Subcutaneous abdominal adipose tissue (tissue), 5 donors: ENCODE results near the gene AMHR2.
"Not testable (repeated sequence)": the region's sequence is repeated elsewhere in the genome, so short reads cannot be mapped to it uniquely, and the experiment has no call there.

Source experiments
- H3K27ac ChIP-seq: one replicate; pipeline ENCODE4 v1.7.0; 2013; ENCODE audit warnings: low read depth, mild to moderate bottlenecking, inconsistent platforms, low read length, moderate library complexity
- H3K27me3 ChIP-seq, 5 donors: one replicate each; pipeline ENCODE4 v1.7.0; 2013; ENCODE audit warnings: low read length in 5 of 5, inconsistent platforms in 1 of 5; ENCODE audit not compliant: control insufficient read depth in 5 of 5, insufficient read depth in 4 of 5
- H3K36me3 ChIP-seq, 5 donors: one replicate each; pipeline ENCODE4 v1.7.0; 2013; ENCODE audit warnings: low read length in 5 of 5; ENCODE audit not compliant: control insufficient read depth in 5 of 5, insufficient read depth in 5 of 5
- H3K4me1 ChIP-seq, 5 donors: one replicate each; pipeline ENCODE4 v1.7.0; 2013; ENCODE audit warnings: low read length in 5 of 5, mild to moderate bottlenecking in 3 of 5, moderate library complexity in 1 of 5; ENCODE audit not compliant: control insufficient read depth in 5 of 5, insufficient read depth in 5 of 5
- H3K4me3 ChIP-seq, 5 donors: one replicate each; pipeline ENCODE4 v1.7.0; 2013; ENCODE audit warnings: low read length in 5 of 5, low read depth in 1 of 5
- H3K9ac ChIP-seq, 5 donors: one replicate each; pipeline ENCODE4 v1.7.0; 2013; ENCODE audit warnings: low read length in 5 of 5, mild to moderate bottlenecking in 4 of 5, moderate library complexity in 3 of 5
- H3K9me3 ChIP-seq, 5 donors: one replicate each; pipeline ENCODE4 v1.7.0; 2013; ENCODE audit warnings: low read length in 5 of 5; ENCODE audit not compliant: control insufficient read depth in 5 of 5
- donor health status: healthy.
- donor health status: healthy.
- donor health status: healthy.
- donor health status: healthy.
- donor health status: healthy.

Gene AMHR2

GRCh38 chr12:53413485-53414204 is 10.0 kb upstream of the AMHR2 start:
- Histone ChIP-seq H3K4me1 (peaks cover 0 to 24% (median 16%) of the 10 kb centered on the region in 5 donors), H3K27me3 (no peaks in the 10 kb centered on the region), H3K9ac (peak overlapping the region in 1 of 5 donors; percentile 48), H3K4me3 (no peak overlapping the region), H3K9me3 (no peaks in the 10 kb centered on the region), H3K36me3 (peaks cover 23 to 44% (median 35%) of the 10 kb centered on the region in 5 donors), H3K27ac (no peak overlapping the region)

GRCh38 chr12:53414756-53415417 is 8.8 kb upstream of the AMHR2 start:
- peaks cover 0 to 26% (median 16%) of the 10 kb centered on the region in 5 donors for H3K4me1 ChIP-seq
- no peaks in the 10 kb centered on the region for H3K27me3 ChIP-seq
- no peak overlapping the region for H3K27ac ChIP-seq
- H3K9me3 ChIP-seq = no peaks in the 10 kb centered on the region
- peaks cover 22 to 34% (median 26%) of the 10 kb centered on the region in 5 donors for H3K36me3 ChIP-seq
- no peak overlapping the region for H3K9ac ChIP-seq
- H3K4me3 ChIP-seq = no peak overlapping the region

DNA sequence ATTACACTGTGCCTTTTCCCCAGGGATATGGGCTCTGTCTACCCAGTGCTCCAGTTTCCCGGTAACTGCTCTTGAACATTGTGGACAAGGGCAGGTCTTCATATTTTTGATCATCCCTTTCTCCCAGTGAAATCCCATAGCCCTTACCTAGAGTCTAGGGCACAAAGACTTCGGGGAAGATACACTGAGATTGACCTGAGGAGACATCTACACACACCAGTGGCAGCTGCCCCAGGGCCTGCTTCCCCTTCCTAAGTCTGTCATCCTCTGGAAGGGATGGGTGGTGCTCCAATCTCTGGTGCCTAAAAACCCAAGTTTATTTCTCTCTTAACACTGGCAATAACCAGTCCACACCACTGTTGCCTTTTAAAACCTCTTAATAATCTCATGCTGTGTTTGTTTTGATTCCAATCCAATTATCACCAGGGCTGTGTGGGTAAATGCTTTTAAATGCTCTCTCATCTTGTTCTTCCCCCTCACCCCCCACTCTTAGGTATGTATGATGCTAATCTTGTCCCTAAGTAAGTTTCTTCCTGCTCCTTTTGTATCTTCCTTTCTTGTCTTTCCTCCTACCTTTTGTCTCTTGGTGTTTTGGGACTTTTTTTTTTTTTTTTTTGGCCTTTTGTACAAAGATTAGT is 7.8 kb upstream of the AMHR2 start:
- H3K4me1 ChIP-seq = peaks cover 0 to 26% (median 16%) of the 10 kb centered on the region in 5 donors
- H3K27ac ChIP-seq, H3K9me3 ChIP-seq, H3K4me3 ChIP-seq, H3K27me3 ChIP-seq: not testable (repeated sequence)
- H3K36me3 ChIP-seq = peaks cover 18 to 24% (median 20%) of the 10 kb centered on the region in 5 donors
- H3K9ac ChIP-seq = peak overlapping the region in 1 of 5 donors; percentile 11

DNA sequence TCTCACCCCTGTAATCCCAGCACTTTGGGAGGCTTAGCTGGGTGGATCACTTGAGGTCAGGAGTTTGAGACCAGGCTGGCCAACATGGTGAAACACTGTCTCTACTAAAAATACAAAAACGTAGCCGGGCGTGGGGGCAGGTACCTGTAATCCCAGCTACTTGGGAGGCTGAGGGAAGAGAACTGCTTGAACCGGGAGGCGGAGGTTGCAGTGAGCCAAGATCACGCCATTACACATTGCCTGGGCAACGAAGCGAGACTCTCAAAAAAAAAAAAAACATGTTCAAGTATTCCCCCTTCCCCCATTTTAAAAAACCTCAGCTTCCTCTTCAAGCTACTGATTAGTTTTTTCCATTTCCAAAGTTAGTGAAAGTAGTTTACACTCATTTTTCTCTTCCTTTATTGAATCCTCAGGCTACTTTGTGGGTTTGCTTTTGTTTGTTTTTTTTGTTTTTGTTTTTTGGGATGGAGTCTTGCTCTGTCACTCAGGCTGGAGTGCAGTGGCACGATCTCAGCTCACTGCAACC is 6.3 kb upstream of the AMHR2 start:
- H3K36me3 ChIP-seq = peaks cover 5 to 12% (median 6%) of the 10 kb centered on the region in 5 donors
- H3K27me3 ChIP-seq, H3K9me3 ChIP-seq, H3K4me3 ChIP-seq, H3K9ac ChIP-seq, H3K27ac ChIP-seq: not testable (repeated sequence)
- H3K4me1 ChIP-seq = peaks cover 0 to 28% (median 16%) of the 10 kb centered on the region in 5 donors

DNA sequence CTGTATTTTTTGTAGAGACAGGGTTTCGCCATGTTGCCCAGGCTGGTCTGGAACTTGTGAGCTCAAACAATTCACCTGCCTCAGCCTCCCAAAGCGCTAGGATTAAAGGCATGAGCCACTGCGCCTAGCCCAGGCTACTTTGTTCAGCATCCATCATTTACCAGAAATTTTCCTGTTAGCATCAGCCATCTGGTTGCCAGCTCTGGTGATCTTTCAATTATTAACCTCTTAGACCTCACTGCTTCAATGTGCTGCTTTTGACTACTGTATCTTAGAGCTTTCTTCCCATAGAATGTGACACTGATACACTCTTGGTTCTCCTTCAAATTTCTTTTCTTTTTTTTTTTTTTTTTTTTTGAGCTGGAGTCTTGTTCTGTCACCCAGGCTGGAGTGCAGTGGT is 5.4 kb upstream of the AMHR2 start:
- no peak overlapping the region for H3K27ac ChIP-seq
- no peaks in the 10 kb centered on the region for H3K27me3 ChIP-seq
- peaks cover 0 to 23% (median 13%) of the 10 kb centered on the region in 5 donors for H3K4me1 ChIP-seq
- peaks cover 2 to 10% (median 4%) of the 10 kb centered on the region in 5 donors for H3K36me3 ChIP-seq
- no peak overlapping the region for H3K4me3 ChIP-seq
- H3K9ac ChIP-seq = no peak overlapping the region
- H3K9me3 ChIP-seq = no peaks in the 10 kb centered on the region

GRCh38 chr12:53419756-53420155 is 3.9 kb upstream of the AMHR2 start:
- no peaks in the 10 kb centered on the region for H3K9me3 ChIP-seq
- no peak overlapping the region for H3K27ac ChIP-seq
- no peak overlapping the region for H3K4me3 ChIP-seq
- no peaks in the 10 kb centered on the region for H3K36me3 ChIP-seq
- no peaks in the 10 kb centered on the region for H3K27me3 ChIP-seq
- peak overlapping the region in 1 of 5 donors; percentile 11 for H3K9ac ChIP-seq
- H3K4me1 ChIP-seq = peaks cover 0 to 15% (median 8%) of the 10 kb centered on the region in 5 donors

GRCh38 chr12:53422247-53422646 is 1.4 kb upstream of the AMHR2 start:
- H3K36me3 ChIP-seq, H3K27ac ChIP-seq, H3K27me3 ChIP-seq, H3K4me3 ChIP-seq, H3K9me3 ChIP-seq, H3K9ac ChIP-seq, H3K4me1 ChIP-seq: not testable (repeated sequence)

GRCh38 chr12:53424626-53425514 is 1.2 kb downstream of the AMHR2 start:
- Histone ChIP-seq H3K9ac (peak overlapping the region in 1 of 5 donors; percentile 14), H3K9me3 (no peaks in the 10 kb centered on the region), H3K4me1 (peaks cover 0 to 5% (median 4%) of the 10 kb centered on the region in 5 donors), H3K36me3 (no peaks in the 10 kb centered on the region), H3K4me3 (no peak overlapping the region), H3K27me3 (no peaks in the 10 kb centered on the region), H3K27ac (no peak overlapping the region)

GRCh38 chr12:53425515-53426150 is 2.0 kb downstream of the AMHR2 start:
- no peaks in the 10 kb centered on the region for H3K9me3 ChIP-seq
- H3K27ac ChIP-seq = no peak overlapping the region
- H3K4me1 ChIP-seq = peaks cover 0 to 5% (median 4%) of the 10 kb centered on the region in 5 donors
- no peak overlapping the region for H3K9ac ChIP-seq
- no peaks in the 10 kb centered on the region for H3K36me3 ChIP-seq
- no peak overlapping the region for H3K4me3 ChIP-seq
- H3K27me3 ChIP-seq = no peaks in the 10 kb centered on the region
